ENCODE results near the gene MALSU1.

The MALSU1 gene

DNA sequence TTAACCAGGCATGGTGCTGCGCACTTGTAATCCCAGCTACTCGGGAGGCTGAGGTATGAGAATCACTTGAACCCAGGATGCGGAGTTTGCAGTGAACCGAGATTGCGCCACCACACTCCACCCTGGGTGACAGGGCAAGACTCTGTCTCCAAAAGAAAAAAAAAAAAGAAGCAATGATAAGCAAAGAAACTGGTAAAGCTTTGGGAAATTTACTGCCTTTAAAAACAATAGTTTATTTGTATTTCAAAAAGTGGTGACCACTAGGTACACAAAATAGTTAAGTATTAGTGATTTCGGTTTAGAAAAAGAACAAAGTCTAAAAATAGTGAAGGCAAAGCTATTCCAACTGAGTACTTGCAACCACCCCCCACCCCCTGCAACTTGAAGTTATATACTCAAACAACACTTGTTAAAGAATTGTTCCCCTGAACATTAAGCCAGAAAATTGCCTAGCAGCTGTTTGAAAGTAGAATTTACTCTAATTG lies 37.7 kb downstream of the MALSU1 start:
- no peak for DNase-seq

DNA sequence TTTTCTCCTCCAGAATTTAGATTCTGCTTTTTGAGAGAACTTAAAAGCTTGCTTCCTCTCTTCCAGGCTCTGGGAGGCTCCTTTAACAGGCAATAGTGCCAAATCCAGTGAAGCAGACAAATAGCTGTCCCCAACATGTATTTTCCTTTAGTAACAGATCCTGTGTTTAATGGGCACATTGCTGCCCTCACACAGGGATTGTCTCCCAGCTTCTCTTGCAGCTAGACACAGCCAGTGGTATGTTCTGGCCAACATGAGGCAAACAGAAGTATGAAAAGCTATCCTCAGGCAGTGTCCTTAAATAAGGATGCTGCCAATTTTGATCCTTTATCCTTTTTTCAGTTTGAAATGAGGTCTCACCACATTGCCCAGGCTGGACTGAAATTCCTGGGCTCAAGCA lies 38.2 kb downstream of the MALSU1 start:
- DNase-seq: no peak

DNA sequence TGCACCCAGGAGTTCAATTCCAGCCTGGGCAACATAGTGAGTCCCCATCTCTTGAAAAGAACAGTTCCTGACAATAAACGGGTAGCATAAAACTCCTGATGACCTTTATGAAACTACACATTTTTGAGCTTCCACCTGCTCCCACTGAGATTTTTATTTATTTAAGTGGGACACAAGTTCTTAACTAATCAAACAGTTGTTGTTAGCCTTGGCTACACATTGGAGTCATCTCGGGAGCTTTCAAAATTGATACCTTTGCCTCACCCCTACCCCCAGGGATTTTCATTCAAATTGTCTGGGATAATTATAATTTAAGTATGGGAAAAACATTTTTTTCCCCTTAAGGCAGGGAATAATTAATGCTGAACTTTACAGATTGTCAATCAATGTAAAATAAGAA lies 39.3 kb downstream of the MALSU1 start:
- no peak for DNase-seq

DNA sequence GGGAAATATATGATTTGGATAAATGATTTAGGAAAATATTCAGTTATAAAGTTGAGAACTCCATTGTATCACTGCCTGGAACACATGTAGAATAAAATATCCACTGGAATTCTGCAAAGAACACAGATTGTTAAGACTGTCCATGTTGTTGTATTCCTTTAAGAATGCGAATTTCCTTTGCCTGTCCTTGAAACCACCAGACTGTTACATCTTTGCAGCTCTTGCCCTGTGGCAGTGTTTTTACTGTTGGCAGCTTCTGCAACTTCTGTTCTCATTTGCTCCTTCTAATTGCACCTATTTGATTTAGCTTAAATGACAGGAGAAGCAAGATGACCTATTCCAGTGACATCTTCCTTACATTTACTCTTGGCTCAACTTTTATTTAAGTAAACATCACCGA lies 39.7 kb downstream of the MALSU1 start:
- DNase-seq: no peak

DNA sequence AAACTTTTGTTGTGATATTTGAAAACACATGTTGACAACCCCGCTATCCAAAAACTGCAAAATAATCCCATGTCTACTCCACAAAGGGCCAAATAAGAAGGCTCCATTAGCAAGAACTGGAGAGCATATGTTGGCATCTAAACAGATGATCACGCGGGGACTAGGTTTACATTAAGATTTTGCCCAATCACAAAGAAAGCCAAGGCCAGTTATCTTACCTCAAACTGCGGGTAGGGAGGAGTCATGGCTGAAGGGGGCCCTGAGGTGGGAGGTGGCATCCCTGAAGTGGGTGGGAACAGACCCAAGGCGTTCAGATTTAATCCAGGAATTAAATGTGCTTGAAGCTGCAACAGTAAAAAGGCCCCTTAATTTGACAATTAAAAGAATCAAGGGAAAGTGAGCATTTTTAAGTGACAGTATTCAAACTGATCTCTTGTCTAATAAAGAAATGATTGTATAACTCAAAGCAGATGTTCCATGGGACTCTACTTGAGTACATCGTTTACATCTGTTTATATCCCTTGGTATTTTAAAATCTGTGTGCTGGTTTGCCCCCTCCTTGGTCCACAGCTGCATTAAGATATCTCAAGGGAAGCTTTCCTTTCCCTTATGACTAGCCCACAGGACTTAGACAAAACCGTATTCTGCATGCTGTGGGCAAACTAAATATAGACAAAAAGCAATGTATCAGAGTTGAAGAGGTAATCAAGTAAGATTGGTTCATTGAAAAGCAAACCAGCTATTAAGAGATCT lies 42.9 kb downstream of the MALSU1 start:
- DNase-seq: no peak

DNA sequence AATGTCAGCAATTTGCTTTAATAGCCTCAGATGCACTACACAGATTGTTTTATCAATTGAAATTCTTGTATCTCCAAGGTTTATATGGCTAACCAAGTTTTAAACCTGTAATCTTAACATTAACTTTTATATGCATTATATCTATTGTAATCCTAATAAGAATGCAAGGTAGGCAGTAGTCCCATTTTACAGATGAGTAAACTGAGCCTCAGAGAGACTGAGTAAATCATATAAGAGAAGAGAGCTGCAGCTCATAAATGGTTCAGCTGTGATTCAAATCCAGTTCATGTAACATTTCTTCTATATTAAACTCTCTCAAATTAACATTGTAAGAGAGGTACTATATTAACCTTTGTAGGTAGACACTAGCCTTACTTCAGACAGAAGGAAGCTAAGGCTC lies 44.0 kb downstream of the MALSU1 start:
- no peak for DNase-seq

DNA sequence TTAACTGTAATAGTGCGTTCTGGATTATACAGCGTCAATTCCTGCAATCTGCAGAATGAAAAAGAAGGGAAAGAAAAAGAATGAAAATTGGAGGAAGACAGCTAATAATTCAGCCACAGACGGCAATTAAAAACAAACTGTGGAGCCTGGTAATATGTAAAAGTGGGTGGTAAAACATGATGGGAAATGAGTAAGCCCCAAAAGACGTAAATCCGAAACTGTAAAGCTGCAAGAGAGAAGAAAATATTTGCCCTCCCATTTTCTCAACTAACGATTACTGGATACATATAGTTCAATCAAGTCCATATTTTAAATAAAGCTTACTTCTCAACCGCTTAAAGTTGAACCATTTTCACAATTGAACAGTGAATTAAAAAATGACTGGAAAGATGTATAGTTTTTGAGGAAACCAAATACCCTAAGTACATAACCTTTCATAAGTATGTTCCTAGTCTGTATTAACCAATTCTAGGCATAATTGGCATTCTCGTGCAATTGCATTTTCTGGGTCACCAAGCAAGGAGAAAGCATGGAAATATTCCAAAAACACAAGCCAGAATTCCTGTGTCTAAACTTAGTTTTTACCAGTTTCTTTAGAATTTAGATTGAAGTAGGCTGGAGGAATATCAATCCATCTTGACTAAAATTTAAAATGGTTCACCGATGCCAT lies 44.8 kb downstream of the MALSU1 start:
- DNase-seq: peak; percentile 73

DNA sequence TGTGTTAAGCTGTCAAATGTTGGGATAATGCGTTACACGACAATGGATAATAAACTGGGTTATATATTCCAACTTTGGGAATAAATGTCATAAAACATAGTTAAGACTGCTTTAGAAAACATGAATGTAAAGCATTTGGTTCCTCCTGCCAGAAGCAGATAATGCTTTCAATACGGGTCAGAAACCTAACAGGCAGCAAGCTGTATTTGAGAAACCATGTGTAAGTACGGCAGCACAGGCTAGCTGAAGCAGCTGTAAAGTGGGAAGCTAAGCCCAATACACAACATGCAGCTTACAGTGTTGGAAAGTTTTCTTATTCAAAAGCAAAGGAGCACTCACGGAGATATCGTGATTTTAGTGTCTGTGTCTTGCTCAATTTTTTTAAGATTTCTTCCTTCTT lies 46.5 kb downstream of the MALSU1 start:
- no peak for DNase-seq

DNA sequence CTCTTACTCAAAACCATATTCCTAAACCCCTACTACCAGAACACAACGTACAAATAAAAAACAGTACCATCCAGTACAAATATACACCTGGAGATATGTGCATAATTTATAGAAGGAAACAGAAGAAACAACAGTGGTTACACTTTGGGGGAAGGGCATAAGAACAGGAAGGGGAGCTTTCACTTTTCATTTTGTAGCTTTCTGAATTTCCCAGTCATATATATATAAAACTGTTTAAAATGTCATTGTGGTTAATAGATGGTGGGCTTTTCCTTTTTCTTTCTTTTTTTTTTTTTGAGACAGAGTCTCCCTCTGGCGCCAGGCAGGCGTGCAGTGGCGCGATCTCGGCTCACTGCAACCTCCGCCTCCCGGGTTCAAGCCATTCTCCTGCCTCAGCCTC lies 47.2 kb downstream of the MALSU1 start:
- DNase-seq: no peak

DNA sequence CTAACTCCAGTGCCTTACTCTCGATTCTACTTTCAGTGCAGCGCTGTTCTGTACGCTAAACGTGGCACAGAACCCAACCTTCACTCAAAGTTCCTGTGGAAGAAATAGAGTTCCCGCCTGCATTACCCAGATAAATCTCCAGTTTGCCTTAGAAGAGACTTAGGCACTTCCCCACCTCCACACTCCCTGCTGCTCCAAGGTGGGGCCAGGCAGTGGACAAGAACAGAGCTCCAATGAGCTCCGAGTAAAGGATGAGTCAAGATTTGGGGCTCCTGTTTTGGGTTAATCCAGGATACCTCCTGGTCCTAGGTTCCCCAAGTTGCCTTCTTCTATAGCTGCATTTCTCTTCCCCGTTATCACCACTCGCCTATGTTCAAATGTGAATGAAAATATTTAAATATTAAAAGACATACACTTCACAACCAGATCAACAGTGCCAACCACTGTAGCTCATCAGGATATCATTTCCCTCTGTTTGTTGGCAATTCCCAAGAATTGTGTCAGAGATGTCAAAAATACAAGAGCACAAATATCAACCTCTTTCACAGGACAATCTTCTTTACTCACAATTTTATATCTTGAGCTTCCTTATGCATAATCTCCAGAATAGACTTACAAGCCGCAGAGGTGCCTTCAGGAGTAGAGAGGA lies 48.0 kb downstream of the MALSU1 start:
- DNase-seq: no peak

DNA sequence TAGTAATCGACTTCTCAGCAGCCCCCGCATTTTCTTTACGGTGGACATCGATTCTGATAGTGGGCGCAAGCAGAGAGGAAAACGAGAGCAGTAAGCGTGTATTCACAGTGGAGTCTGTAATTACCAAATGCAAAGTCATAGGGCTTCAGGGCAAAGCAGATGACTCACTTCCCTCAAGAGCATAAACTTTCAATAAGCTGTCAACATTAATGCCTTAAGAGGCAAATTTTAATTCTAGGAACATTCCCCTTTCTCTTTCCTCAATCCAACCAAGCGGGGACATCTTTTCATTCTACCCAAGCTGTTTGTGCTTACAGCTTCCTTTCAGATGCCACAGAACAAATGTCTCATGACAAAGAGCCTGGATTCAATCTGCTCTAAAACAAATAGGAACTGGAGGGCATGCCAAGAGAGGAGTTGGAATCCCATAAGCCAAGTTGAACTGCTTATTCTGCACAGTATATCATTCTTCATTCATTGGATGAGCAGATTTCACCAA lies 48.6 kb downstream of the MALSU1 start:
- DNase-seq: no peak

DNA sequence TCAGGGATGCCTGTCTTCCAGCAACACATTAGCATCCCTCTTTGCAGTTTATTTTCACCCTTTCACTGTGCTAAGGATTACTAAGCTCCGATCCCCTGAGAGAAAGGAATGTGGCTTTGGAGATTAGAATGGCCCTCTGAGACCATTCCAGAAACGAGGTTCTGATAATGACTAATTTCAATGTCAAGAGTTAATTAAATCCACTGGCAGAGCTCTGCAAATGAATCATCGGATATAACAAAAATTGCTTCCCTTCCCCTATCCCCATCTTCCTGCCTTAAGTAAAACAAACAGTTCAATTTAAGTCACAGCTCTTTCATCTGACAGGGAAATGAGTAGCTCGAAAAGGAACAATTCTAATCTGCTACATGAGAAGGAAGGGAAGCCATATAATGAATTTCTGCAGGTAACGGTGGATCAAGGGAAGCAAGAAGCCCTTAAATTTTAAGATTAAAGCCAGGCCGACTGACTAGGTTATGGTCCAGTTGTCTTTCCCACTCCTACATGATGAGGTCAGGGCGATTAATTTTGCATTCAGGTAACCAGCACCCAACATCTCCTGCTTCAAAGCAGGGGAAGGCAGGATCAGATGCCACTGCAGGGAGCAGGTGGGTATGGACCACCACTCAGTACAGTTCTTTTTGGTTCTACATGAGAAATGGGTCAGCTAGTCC lies 50.5 kb downstream of the MALSU1 start:
- no peak for DNase-seq

DNA sequence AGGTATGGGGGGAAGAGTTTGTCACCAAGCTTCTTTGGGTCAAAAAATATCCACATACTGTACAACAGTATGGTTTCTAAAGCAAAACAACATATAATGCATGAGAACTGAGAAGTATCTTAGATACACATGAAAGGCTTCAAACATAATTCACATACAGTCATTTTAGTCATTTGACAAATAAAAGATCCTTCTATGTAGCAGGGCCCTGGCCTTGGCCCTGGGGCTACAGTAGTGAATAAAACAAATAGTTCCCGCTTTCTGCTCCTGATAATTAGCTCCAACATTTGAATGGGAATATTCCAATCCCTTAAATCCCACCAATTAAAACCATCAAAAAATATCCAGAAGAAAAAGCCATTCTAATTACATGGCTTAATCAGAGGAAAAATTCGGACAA lies 51.3 kb downstream of the MALSU1 start:
- DNase-seq: no peak

DNA sequence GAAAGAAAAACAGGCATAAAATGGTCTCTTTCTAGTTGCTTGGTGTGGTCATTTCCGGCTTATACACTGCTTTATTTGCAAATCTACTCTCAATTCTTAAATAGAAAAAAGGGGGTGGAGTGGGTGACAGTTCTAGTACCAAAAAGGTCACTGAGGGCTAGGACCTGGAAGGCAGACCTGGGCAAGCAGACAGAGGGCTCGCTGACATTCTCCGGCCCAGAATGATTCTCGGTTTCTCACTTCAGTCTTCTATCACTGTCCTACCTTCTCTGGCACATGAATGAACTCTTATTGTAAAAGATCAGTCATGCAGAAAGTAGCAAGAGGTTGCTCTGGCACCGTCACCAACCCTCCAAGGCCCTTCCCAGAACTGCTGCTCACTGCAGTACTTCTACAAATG lies 54.0 kb downstream of the MALSU1 start:
- DNase-seq: peak; percentile 83

DNA sequence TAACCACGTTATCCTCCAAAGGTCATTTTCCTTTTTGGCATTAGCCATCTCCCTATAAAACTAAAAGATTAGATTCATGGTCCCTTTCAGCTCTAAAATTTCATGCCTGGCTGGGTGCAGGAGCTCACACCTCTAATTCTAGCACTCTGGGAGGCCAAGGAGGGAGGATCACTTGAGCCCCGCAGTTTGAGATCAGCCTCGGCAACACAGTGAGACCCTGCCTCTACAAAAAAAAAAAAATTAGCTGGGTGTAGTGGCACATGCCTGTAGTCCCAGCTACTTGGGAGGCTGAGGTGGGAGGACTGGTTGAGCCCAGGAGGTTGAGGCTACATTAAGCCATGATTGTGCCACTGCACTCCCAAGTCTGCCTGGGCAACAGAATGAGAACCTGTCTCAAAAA lies 57.0 kb downstream of the MALSU1 start:
- DNase-seq: no peak

DNA sequence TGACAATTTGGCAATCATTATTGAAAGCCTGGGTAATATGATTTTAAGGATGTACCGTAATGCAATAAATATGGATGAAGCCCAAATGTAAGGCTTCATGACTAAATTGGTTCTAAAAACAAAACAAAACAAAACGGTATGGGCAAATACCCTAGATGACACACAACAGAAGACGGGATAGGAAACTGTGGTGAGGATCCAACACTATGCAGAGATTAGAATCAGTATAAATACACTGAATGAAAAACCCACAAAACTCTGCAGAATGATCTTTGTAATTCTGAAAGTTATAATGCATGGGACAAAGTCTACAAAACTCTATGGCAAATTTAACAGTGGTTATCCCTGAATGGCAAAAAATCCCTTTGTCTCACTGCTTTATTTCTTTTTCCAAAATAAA lies 57.6 kb downstream of the MALSU1 start:
- no peak for DNase-seq

DNA sequence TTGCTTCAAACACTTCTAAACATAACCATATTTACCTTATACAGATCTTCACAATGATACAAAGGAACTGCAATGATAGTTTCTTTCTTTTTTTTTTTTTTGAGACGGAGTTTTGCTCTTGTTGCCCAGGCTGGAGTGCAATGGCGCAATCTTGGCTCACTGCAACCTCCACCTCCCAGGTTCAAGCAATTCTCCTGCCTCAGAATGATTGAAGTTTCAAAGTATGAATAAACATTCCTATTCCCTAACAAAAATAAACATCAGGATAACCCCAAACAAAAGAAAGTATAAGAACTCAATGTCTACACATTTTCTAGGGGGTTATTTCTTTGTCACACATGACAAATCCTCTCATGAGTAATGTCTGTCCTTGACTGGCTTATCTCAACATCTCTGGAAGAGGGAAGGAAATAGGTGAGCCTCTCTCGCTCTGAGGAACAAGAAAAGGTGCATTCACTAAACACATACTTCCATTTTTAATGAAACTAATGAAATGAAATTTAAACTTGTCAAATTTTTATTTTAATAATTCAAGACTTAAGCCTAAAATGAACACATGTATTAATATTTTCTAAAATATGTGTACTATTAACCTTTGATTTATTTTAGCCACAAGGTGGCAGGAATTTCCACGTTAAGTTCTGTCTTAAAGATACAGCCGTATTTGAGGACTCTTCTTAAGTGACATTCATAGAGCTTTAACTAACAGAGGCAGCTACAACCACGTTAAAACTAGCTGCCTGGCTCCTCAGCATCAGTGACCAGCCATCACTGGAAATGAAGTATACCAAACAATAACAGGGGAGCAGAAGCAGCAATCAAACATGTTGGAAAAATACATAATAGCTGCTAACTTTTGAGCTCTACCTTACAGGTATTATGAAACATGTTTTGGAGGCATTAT lies 58.3 kb downstream of the MALSU1 start:
- peak; percentile 45 for DNase-seq

DNA sequence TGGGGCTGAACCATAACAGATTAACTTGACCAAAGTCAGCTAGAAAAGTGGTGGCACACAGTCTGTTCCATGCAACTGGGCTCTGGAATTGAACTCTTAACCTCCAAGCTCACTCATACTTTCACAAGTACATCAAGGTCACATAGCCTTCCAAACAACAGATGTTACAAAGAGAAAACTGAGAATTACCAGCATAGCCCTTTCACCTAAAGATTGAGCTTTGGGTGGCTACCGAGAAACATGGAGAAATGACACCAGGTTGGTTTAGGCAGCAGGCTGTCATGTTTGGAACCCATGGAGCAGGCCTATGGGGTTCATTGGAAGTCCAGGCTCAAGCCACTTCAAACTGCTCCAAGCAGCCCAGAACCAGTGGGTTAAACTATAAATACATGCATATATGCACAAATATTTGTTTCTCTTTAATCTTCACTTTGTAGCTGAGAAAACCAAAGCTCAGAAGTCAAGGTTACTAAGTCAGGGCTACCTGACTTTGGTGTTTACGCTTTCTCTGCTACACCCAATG lies 59.1 kb downstream of the MALSU1 start:
- DNase-seq: no peak

All from eye (tissue), 1 donor.